ENCODE data around the gene MTM1.

GRCh38 chrX:150700107-150700506 lies 131.7 kb downstream of the MTM1 start:
- no peak for TF ChIP-seq CTCF (IDR thresholded peaks at IDR 0.05)
- no peak for TF ChIP-seq POLR2A (IDR thresholded peaks at IDR 0.05)

Data from uterus (tissue), 2 donors.